ENCODE results near the gene PLD1. TPM values are rescaled to one million over a fixed set of nuclear protein-coding genes. Genes with fewer than 3 reads are reported as not detected.

Gene PLD1
- total and polyA plus RNA-seq, 2 of the 8 experiments (the other 6 are each of a cell fraction or from before 2014, with no cell fraction given): 1.2 to 2.6 TPM

DNA sequence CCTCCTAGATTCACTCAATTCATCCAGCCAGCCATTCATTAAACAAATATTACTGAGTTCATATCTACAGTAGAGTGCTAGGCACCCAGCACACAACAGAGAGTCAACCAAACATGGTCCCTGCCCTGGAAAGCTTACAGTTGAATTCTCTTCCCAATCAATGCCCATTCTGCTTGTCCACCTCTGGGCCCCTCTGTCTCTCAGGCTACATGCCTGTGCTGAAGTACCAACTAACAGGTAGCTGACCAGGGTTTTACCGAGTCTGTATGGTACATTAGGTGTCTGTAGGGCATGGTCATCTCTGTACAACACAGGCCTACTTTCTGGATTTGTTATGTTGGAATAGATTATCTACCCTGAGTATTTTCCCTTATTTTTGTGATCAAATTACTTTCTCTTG lies 23.3 kb downstream of the PLD1 start (continued):
- TF ChIP-seq CHD1 (IDR thresholded peaks at IDR 0.05; ENCODE audit: low read depth, low read length): no peak

Measured in H1 (cell line).